ENCODE results near the gene SAP30BP. TPM values are rescaled to one million over a fixed set of nuclear protein-coding genes. Genes with fewer than 3 reads are reported as not detected.

SAP30BP gene
- total and polyA plus RNA-seq, 2 of the 13 experiments (the other 11 are each of a cell fraction or from before 2014, with no cell fraction given) = 67.7 to 99.4 TPM

DNA sequence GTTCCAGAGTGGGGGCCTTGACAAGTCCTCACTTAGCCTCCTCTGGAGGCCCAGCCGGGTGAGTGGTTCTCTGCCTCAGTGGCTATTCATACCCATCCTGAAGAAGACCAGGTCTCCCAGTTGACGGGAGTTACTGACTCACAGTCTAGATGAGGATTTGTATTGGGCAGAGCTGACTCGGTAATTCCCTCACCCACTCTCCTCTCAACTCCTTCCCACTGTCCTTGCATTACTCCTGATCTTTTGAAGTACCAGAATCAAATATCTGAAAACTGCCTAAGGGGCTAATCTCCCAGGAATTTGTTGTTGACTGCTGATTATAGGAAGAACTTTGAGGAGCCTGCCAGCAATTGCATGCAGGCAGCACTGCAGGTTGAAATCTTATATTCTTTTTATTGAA, 14.2 kb downstream of the SAP30BP start:
- ChIA-PET POLR2A (no interaction called here), CTCF (ENCODE audit: low intra/inter-chr PET ratio, low total read pairs) (no interaction called here)
- H3K4me3 ChIP-seq (replicated peaks in 1 of 3; ENCODE audit: insufficient read depth in 1 of 3, low read depth in 2 of 3, low read length in 3 of 3) = no peak overlapping the region
- peaks cover 3% of the 10 kb centered on the region; the same call in 1 of the 2 replicates for H4K20me1 ChIP-seq (ENCODE audit: insufficient read depth, low read length)
- H3K4me2 ChIP-seq (ENCODE audit: low read depth, low read length) = no peak overlapping the region
- no peak for ATAC-seq
- H3K9ac ChIP-seq (ENCODE audit: insufficient read depth, low read depth, low read length) = no peak overlapping the region
- no peak for TF ChIP-seq CREB1 (IDR thresholded peaks at IDR 0.05)
- no peak for TF ChIP-seq CREB1 (CRISPR knock-in tag; IDR thresholded peaks at IDR 0.05)
- TF ChIP-seq RFX5 (IDR thresholded peaks at IDR 0.05; ENCODE audit: low read depth, low read length) = no peak
- no peak for TF ChIP-seq POLR2A (IDR thresholded peaks at IDR 0.05; ENCODE audit: insufficient read depth in 1 of 2, low read depth in 2 of 2, low read length in 2 of 2)
- TF ChIP-seq ZNF367 (CRISPR knock-in tag; IDR thresholded peaks at IDR 0.05; ENCODE audit: borderline replicate concordance) = no peak
- TF ChIP-seq ZNF101 (CRISPR knock-in tag; IDR thresholded peaks at IDR 0.05; ENCODE audit: borderline replicate concordance, low read depth) = no peak
- TF ChIP-seq, protein P1, sequence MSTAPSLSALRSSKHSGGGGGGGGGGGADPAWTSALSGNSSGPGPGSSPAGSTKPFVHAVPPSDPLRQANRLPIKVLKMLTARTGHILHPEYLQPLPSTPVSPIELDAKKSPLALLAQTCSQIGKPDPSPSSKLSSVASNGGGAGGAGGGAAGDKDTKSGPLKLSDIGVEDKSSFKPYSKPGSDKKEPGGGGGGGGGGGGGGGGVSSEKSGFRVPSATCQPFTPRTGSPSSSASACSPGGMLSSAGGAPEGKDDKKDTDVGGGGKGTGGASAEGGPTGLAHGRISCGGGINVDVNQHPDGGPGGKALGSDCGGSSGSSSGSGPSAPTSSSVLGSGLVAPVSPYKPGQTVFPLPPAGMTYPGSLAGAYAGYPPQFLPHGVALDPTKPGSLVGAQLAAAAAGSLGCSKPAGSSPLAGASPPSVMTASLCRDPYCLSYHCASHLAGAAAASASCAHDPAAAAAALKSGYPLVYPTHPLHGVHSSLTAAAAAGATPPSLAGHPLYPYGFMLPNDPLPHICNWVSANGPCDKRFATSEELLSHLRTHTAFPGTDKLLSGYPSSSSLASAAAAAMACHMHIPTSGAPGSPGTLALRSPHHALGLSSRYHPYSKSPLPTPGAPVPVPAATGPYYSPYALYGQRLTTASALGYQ (CRISPR knock-in tag; IDR thresholded peaks at IDR 0.05) = no peak
- no peak for TF ChIP-seq TSC22D2 (CRISPR knock-in tag; IDR thresholded peaks at IDR 0.05; ENCODE audit: borderline replicate concordance)
- no peak for TF ChIP-seq ZNF713 (CRISPR knock-in tag; IDR thresholded peaks at IDR 0.05)
- no peak for TF ChIP-seq HMGA1 (CRISPR knock-in tag; conservative IDR thresholded peaks at IDR 0.05)
- TF ChIP-seq MIXL1 (CRISPR knock-in tag; IDR thresholded peaks at IDR 0.05) = no peak
- TF ChIP-seq ZNF34 (CRISPR knock-in tag; IDR thresholded peaks at IDR 0.05; ENCODE audit: borderline replicate concordance) = no peak
- no peak for TF ChIP-seq ATF1 (CRISPR knock-in tag; IDR thresholded peaks at IDR 0.05)
- TF ChIP-seq, protein P2, sequence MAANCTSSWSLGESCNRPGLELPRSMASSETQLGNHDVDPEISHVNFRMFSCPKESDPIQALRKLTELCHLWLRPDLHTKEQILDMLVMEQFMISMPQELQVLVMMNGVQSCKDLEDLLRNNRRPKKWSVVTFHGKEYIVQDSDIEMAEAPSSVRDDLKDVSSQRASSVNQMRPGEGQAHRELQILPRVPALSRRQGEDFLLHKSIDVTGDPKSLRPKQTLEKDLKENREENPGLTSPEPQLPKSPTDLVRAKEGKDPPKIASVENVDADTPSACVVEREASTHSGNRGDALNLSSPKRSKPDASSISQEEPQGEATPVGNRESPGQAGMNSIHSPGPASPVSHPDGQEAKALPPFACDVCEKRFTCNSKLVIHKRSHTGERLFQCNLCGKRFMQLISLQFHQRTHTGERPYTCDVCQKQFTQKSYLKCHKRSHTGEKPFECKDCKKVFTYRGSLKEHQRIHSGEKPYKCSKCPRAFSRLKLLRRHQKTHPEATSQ (CRISPR knock-in tag; IDR thresholded peaks at IDR 0.05; ENCODE audit: borderline replicate concordance) = no peak
- TF ChIP-seq, protein P3, sequence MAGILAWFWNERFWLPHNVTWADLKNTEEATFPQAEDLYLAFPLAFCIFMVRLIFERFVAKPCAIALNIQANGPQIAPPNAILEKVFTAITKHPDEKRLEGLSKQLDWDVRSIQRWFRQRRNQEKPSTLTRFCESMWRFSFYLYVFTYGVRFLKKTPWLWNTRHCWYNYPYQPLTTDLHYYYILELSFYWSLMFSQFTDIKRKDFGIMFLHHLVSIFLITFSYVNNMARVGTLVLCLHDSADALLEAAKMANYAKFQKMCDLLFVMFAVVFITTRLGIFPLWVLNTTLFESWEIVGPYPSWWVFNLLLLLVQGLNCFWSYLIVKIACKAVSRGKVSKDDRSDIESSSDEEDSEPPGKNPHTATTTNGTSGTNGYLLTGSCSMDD (CRISPR knock-in tag; IDR thresholded peaks at IDR 0.05) = no peak
- TF ChIP-seq, protein P4, sequence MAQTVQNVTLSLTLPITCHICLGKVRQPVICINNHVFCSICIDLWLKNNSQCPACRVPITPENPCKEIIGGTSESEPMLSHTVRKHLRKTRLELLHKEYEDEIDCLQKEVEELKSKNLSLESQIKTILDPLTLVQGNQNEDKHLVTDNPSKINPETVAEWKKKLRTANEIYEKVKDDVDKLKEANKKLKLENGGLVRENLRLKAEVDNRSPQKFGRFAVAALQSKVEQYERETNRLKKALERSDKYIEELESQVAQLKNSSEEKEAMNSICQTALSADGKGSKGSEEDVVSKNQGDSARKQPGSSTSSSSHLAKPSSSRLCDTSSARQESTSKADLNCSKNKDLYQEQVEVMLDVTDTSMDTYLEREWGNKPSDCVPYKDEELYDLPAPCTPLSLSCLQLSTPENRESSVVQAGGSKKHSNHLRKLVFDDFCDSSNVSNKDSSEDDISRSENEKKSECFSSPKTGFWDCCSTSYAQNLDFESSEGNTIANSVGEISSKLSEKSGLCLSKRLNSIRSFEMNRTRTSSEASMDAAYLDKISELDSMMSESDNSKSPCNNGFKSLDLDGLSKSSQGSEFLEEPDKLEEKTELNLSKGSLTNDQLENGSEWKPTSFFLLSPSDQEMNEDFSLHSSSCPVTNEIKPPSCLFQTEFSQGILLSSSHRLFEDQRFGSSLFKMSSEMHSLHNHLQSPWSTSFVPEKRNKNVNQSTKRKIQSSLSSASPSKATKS (CRISPR knock-in tag; IDR thresholded peaks at IDR 0.05) = no peak
- no peaks in the 10 kb centered on the region for H3K27me3 ChIP-seq (ENCODE audit: control insufficient read depth in 1 of 2, insufficient read depth in 2 of 2, low read length in 2 of 2)
- in situ Hi-C loops (cut with HindIII; ENCODE audit: extremely low pct_ligation_motif_present, low pct_unique_long_range_greater_than_20kb) (no loop called here), intact Hi-C loops (cut with micrococcal nuclease; ENCODE audit: unreplicated experiment) (no loop called here)
- H3K79me2 ChIP-seq (ENCODE audit: insufficient read depth, low read length) = peaks cover 43% of the 10 kb centered on the region
- peaks cover 16% of the 10 kb centered on the region for H3K4me1 ChIP-seq (ENCODE audit: insufficient read depth, low read length)
- H3K9me3 ChIP-seq (ENCODE audit: low read length) = no peaks in the 10 kb centered on the region
- H3K36me3 ChIP-seq (replicated peaks in 1 of 2; ENCODE audit: control insufficient read depth in 1 of 2, insufficient read depth in 2 of 2, low read length in 2 of 2) = peaks cover 17 to 56% of the 10 kb centered on the region in 2 experiments
- H3K27ac ChIP-seq (ENCODE audit: extremely low read length, insufficient read depth, low read length) = no peak overlapping the region
- no peak for DNase-seq (ENCODE audit: low spot score)
- FAIRE-seq = no peak
- 88% methylated on average over 2 of the region's 3 CpGs for WGBS (ENCODE audit: low lambda C conversion rate)
- BruUV-seq (replicated peaks) = no TSS peak
- H2AFZ ChIP-seq (ENCODE audit: low read length) = no peak overlapping the region
